ENCODE measurements around the gene SUCO.

DNA sequence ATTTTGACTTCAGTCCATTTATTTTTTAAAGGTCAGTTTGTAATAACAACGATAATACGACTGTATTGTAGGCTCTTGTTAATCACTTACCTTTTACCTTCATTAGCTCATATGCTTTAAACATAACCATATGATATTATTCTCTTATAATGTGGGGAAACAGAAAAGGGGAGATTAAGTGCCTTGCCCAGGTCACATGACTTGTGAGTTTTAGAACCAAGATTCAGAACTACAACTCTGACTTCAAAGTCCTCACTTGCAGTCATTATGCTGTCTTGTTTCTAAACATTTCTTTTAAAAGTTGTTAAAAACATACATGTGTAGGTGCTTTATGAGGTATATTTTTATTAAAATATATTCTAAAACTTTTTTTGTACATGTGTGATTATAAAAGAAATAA, 41.1 kb downstream of the SUCO start:
- TF ChIP-seq, protein P1, sequence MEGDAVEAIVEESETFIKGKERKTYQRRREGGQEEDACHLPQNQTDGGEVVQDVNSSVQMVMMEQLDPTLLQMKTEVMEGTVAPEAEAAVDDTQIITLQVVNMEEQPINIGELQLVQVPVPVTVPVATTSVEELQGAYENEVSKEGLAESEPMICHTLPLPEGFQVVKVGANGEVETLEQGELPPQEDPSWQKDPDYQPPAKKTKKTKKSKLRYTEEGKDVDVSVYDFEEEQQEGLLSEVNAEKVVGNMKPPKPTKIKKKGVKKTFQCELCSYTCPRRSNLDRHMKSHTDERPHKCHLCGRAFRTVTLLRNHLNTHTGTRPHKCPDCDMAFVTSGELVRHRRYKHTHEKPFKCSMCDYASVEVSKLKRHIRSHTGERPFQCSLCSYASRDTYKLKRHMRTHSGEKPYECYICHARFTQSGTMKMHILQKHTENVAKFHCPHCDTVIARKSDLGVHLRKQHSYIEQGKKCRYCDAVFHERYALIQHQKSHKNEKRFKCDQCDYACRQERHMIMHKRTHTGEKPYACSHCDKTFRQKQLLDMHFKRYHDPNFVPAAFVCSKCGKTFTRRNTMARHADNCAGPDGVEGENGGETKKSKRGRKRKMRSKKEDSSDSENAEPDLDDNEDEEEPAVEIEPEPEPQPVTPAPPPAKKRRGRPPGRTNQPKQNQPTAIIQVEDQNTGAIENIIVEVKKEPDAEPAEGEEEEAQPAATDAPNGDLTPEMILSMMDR (IDR thresholded peaks at IDR 0.05) = no peak
- no peak for TF ChIP-seq EZH2 (IDR thresholded peaks at IDR 0.05; ENCODE audit: borderline replicate concordance, insufficient read depth, low read depth, low read length, poor library complexity, severe bottlenecking)
